GM19328 (cell line): Measurements from ENCODE around the gene MGMT.

Experiments used
- ATAC-seq: cut with Tn5 transposase; IDR thresholded peaks from one replicate; pipeline ENCODE4 v1.9.1; 2021; ENCODE audit warnings: mild to moderate bottlenecking, moderate library complexity; ENCODE audit not compliant: unreplicated experiment

Gene MGMT

DNA sequence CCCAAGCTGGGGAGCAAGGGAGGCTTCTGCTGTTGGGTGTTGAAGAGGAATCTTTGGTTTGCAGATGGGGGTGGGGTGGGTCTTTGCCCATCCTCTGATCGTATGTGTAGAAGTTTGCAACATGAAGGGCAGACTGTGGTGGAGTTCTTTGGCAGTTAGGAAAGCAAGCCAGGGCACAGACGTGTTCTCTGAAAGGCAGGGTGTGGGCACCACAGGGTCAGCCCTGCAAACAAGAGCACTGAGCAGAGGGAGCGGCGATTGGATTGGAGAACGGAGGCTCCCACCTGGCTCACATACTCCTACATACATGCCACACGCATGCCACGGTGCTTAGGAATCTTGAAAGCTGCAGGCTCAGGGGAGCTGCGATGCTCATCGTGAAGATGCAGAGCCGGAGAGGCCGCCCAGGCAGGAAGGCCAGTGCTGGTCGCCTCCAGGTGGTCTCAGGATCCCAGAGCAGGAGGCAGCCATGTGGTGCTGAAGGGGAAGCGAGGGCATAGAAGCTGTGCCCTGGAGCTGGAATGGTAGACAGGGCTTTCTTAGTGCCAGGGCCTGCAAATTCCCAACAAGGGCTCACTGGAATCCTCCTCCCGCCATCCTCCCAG, 149.0 kb downstream of the MGMT start:
- no peak for ATAC-seq

DNA sequence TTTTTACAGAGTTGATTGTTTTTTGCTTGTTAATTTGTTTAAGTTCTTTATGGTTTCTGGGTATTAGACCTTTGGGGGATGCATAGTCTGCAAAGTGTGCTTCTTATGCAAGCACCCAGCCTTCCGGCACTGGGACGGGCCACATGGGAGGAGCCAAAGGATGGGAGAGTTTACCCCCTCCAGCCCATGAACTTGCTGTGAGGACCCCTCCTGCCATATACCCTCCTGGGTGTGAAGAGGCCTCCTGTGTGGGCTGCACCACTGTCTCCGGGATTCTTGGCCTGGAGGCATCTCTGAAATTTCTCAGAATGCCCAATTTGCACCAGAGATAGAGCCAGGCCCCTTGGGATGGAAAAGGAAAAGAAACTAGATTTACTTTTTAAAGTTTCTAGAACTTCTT, 150.7 kb downstream of the MGMT start:
- ATAC-seq: no peak

DNA sequence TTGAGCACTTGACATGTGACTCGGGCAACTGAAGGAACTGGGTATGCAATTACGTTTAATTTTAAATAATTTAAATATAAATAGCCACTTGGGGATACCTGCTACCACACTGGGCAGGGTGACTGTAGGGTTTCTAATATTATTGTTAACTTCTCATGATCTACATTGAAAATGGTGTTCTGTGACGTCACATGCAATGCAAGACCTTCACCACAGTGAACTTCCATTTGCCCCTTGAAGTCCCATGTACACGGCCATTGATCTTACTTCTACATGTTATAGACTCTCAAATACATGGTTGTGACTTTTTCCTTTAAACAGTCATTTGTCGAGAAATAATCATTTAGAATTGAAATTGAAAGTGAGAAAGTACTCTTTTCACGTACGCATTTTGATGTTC, 154.0 kb downstream of the MGMT start:
- ATAC-seq: no peak

DNA sequence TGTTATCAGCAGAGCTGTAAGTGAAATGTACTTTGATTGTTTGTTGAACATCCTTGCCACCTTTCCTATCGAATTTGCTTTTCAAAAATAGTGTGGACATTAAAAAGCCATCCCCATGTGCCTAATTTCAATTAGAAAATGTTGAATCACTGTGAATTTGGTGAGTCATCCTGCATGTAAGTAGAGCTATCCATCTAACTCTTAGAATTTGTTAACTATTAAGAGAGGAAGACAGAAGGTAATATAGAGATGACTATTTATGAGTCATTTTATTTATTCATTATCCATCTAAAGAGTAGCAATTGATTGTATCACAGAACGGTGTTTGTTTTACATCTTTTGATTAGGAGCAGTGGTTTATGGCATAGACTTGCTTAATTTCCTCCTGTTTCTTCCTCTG, 154.7 kb downstream of the MGMT start:
- ATAC-seq: no peak

DNA sequence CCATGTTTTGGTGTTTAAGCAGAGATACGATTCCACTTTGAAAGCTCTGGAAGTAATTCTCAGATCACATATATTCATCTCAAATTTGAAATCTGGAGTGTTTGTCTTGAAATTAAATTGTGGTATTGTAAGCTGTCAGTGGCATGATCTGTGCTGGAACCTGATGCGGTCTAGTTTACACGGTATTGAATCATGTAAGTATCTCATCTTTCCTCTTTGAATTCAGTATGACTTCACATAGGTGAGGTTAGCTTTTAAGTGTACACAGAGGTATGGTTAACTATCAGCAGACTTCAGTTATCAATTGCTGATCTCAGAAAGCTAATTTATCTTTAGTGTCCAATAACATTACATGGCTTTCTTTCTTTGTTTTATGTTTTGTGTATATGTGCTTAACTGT, 155.2 kb downstream of the MGMT start:
- no peak for ATAC-seq

DNA sequence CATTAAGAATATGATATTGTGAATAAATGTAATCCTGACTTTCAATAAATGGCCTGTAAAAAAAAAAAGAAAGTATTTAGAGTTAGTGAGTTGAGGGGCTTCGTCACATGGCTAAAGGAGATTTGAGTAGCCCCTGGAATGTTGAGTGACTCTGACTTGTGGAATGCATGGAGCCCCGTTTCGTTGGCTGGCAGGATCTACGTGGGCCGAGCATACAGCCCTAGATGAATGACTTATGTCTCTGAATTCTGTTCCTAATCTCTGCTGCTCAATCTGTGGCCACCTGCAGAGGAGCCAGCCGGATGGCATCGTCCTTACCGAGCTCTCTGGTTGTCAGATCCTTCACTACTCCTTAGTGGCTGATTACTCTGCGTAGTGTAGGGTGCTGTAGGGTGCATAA, 155.7 kb downstream of the MGMT start:
- no peak for ATAC-seq

DNA sequence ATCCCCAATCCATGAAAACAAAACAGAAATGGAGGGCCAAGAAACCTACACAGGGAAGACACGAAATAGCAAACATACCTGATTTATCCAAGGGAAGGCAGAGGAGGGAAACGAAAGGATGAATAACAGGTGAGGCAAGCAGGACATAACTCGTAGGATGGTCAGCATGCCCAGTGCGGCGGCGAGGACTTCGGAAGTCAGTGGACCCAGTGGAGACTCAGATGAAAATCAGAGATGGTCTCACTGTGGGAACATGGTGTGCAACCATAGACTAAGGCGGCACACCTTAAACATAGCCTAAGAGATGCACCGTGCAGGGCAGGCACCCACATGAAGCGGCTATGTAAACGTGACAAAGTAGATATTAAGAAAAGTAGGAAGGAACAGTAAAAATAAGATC, 157.5 kb downstream of the MGMT start:
- no peak for ATAC-seq

DNA sequence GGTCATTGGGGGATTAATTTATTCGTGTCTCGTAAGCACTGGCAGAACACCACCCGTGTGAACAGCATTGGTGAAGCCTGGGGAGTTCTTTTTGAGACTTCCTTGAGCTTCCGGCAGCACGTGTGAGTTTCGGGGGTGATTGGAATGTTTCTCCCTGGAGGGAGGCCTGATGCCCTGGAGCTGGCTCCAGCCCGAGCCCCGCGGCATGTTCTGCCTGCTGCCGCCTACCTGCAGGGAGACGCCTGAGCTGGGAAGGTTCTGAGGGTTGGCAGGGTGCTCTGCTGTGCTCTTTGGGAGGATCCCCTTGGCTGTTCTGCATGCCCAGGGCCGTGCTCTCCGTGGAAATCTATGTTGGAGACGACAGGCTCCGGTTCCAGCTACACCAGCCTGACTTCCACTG, 159.3 kb downstream of the MGMT start:
- ATAC-seq: no peak

DNA sequence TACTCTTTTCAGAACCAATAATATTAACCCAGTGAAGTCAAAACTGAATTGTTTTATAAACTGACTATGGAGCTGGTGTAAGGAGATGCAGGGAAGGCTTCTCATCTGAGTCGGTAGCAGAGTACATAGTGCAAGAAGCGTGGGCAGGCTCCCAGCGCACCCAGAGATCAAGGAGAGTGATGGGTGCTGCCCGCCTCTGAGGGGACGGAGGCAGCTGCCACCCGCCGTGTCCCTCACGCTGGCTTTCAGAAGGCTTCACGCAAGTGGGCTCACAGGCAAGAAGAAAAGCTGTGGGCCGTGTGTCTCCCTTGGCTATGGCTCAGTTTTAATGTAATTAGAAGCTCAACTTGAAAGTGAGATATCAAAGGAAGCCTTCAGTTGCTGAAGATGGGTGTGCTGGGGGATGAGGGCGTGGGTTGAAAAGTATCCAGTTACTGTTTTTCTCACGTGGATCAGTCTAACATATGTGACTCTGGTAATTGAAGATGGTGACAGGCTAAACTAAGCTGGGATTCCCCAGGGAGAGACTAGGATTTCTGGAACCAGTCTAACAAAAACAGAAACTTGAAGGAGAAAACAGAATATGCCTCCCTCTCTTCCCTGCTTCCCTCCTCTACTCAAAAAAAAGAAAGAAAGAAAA, 159.9 kb downstream of the MGMT start:
- ATAC-seq: no peak

DNA sequence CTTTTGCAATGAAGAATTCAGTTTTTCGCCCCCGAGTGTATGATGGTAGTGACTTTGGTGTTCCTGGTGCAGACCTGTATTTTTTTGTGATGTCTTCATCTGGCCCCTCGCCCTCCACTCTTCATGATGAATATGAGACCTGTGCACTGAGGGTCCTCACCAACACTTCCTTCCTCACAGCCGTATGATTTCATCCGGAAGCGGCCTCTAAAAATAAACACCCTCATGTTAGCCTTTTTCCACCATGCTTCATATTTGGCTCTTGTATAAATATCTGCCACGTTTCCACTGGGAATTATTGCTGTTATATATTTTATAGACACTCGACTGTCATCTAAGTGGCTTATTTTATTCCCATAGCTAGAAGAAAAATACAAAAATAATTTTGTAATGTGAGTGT, 160.4 kb downstream of the MGMT start:
- ATAC-seq: no peak

DNA sequence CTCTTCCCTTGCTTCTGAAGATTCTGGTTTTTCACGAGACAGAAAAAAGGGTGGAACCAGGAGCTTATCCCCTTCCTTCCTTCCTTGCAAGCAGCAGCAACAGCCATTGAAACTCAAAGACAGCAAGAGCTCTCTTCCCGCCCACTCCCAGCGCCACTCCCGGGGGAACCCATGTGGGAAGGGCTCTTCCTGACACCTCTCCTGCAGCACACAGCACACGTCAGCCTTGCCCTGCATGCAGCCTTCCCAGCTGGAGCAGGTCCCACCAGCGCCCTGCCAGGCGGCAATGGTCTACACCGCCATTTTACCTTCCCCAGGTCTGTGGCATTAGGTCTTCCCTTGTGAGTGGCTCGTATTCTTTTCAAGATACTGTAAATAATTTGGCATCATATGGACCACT, 161.8 kb downstream of the MGMT start:
- no peak for ATAC-seq

DNA sequence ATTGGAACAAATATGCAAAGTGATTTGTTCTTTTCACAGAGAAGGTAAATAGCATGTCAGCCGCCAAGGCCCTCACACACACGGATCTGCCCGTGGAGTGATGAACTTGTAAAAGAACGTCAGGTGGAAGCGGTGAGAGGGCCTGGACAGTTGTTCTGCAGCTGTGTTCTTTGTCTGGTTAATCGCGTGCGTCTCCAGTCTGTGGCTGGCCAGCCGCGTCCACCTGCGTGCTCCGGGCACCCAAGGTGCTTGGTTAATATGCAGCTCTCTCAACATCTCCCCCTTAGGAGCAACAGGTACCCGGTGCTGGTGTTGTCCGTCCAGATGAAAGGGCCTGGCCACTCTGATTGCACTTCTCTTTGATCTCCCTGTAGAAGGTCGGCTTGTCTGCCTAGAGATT, 162.9 kb downstream of the MGMT start:
- ATAC-seq: no peak

DNA sequence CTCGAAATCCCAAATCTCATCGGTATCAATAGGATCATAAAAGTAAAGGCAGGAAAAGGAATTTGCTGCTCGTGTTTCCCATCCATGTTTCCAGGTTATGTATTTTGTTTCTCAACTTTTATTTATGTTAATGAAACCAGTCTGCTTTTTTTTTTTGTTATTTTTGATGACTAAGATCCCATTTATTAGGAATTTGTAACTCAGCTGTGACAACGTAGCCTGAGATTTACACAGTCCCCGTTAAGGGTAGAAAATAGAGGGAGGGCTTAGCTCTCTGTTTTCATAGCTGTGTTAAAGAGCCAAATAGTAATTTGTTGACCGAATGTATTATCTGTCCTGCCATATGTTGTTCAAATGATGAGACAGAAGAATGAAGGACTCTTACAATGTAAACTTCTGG, 164.0 kb downstream of the MGMT start:
- ATAC-seq: no peak

DNA sequence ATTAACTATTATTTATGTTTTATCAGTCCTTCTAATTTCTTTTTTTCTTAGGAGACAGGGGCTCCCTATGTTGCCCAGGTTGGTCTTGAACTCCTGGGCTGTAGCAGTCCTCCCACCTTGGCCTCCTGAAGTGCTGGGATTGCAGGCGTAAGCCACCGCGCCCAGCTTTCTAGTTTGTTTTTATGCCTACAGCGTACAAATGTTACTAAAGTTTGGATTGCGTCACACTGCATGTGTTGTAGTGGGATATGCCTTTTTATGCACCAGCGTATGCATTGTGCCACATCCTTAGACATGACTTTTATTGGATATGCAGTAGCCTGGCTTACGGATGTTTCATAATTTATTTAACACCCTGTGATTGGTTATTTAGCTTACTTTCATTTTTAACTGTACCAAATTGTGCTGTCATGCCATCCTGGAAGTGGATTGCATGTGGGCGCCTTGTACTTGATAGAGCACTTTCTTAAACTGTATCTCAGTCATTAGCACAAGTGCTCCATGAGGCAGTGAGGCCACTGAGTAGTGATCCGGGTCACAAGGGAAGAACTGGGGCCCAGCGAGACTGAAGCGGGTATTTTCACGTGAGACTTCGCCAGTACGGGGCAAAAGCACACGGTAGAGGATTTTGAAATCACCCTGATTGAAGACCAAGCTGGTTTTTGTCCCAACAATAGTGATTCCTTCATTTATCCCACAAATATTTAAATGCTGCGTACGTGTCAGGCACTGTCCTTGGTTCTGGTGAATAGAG, 165.0 kb downstream of the MGMT start:
- ATAC-seq: no peak

DNA sequence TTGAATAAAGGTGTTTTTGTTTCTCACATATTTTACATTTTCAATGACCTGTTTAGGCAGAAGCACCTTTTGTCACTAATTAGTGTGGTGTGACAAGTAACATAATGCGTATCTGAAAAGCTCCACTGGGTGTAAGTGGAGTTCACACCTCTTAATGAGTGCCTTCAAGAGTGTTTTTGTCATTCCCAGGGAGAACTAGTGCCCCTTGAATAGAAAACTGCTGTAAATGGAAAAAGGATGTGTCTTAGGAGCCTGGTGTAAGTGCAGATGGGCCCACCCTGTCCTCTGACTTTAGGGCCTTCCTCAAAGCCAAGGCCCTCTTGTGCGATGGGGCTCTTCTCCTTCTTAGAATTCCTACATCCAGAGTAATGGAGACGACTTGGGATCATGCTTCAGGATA, 170.0 kb downstream of the MGMT start:
- no peak for ATAC-seq

DNA sequence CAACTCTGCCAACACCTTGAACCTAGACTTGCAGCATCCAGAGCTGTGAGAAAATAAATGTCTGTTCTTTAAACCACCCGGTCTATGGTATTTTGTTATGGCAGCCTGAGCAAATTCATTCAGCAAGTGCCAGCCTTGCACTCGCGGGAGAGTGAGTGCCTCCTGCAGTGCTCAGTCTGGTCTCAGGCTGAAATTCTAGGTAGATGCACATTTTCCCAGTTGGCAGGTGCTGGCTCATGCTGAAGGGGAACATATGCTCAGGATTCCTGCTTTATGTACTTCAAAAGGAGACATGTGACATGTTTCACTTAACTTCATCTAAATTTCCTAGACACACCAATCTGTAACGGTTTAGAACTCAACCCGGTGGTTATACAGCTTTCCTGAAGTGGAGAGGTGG, 170.8 kb downstream of the MGMT start:
- no peak for ATAC-seq

DNA sequence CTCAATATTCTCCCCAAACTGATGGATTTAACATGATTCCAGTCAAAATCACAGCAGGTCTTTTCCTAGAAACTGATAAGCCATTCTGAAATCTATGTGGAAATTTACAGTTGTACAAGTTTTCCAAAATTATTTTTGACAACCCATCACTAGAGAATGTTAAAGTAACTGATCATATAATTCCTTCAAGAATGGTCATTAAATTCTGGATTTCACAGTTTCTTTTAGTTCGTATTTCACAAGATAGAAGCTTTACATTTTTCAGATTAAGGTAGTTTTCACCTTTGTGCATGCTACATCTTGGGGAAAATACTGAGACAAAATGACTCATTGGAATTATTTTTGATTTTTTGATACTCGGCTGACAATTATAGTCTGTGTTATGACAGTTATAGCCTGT, 174.3 kb downstream of the MGMT start:
- no peak for ATAC-seq

DNA sequence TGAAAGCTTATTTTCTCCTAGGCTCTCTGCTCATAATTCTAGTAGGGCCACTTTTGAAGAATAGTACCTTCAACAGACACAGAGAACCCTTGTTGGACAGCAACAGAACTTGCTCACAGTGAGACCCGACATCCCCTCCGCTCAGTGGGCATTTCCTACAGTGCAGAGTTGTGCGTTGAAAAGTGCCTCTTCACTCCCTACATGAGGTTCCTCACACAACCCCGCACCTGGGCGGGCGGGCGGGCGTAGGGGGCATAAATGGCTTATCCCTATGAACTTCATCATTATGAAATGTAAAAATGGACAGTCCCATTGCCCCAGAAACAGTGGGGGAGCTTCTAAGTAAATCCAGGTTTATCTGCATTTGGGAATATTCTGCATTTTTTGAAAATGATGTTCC, 174.9 kb downstream of the MGMT start:
- no peak for ATAC-seq

DNA sequence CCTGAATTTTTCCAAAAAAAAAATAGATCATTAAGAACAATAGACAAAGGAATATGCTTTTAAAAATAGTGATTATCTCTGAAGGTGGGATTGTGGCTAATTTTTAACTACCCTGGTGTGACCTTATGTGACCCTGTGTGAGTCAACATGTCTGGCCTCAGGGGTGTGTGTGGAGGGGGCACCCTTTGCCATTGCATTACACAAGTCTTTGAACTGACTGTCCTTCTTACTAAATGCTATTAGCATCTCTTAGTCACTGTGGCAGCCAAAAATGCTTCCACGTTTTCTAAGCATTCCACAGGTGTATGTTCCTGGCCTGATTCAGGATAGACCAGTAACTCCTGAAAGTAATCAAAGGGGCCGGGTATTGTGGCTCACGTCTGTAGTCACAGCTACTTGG, 175.4 kb downstream of the MGMT start:
- ATAC-seq: no peak

DNA sequence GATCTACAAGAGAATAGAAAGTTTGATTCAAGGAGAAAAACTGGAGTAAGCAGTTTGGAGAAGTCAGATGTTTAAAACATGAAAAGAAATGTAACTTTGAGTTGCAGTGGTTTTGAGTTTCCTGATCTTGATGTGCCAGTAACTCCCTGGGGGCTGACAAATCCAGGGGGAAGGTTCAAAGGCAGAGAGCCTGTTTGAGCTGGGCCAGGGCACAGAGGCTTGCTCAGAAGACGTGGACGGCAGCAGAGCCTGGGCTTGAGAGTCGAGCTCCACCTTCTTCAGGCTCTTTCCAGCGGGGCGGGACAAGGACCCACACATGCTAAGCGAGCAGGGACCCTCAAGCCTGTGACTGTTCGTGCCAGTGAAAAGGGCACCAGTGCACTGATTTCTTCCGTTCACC, 176.2 kb downstream of the MGMT start:
- no peak for ATAC-seq

DNA sequence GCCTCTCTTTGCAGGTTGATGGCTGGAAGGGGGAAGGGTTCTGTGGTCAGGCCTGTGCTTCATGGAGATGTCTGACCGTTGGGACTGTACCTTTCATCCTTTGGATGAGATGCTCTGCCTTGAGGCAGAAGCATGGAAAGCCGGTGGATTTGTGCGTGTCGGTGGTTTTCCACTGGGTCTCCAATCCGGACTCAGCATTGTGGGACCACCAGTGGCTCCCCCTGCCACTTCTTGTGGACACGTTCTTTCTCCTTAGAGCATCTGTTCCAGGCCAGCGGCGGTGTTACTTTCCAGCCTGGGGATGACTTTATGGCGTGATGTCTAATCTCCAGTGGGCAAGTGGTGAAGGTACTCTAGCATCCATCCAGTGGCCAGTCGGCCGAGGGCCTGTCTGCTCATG, 178.4 kb downstream of the MGMT start:
- ATAC-seq: no peak

DNA sequence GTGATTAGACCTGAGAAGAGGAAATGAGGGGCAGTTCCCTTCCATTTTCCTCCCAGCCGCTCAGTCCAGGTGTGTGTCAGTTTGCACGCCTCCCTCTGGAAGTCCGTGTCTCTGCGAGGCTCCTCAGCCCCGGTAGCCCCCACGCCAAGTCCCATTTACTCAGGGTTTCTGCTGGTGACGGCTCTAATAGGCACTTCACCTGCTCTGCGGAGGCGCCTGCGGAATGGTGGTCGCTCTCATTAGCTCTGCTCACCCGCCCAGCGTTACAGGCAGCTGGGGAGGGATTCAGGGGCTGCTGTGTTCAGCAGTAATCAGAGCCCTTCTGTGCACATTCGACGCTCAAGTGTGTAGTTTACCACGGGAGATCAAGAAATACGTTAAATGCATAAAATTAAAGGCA, 179.9 kb downstream of the MGMT start:
- ATAC-seq: no peak

DNA sequence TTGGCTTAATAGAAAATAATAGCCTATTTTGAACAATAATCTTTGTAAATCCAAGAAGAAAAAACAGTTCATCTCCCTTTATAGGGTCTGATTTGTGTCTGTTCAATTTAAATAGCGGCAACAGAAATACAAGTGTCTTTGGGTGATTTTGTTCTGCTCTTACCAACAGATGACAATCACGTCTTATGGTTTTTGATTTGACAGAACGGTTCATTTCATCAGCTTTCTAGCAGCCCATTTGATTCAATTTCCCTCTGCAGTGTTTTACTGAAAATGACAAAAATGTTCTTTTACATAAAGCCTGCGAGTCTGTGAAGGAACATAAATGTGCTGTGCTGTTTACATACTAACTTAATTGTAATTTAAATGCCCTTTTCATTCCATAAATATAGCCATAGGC, 180.5 kb downstream of the MGMT start:
- no peak for ATAC-seq
